ENCODE measurements around the gene ARHGAP6.

ARHGAP6 gene

DNA sequence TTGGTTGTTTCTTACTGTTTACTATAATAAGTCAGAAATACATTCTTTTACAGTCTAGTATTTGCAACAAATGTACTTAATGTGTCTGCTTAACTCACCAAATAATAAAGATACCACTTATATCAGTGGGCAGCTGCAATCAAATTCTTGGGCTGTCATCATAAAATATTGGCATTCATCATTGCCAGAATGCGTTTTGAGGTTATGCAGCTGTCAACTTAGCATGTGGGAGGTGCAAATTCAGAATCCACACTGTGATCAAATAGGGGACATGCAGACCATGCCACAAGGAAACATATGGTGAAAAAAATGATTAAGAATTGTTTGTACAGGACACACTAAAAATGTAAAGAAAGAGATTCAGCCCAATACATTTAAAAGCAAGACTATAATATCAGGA, 468.0 kb downstream of the ARHGAP6 start:
- DNase-seq: no peak

DNA sequence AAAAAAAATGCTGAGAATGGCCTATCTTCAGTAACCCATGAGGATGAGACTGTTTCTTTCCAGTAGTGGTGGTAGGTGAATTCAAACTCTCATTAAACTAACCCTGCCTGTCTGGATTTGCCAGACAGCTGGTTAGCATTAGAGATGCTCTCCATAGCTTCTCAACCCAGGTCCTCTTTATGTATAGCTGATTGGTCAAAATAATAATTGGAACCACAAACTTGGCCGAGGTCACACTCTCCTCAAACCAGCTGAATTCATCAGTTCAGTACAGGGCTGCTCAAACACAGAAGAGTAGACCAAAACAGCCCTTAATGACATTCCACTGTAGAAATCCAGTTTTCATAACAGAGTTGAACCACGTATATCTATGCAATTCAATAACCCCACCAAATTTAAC, 469.2 kb downstream of the ARHGAP6 start:
- DNase-seq: no peak

DNA sequence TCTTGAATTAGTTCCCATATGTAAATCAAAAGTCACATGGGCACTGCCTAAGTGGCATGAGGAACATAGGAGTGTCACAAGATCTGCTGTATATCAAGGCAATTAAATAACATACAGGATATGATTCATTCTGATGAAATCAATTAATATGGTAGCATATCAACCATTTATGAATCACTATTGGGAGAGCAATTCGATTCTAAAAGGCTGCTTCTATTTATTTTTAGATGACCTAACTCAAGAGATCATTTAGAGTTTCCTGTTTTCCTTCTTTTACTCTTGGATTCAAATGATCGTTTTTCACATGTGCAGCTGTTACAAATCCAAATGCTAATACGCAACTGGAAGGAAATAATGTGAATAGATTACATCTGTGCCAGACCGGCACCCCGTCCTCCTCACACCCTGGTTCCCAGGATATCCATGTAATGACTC, 472.7 kb downstream of the ARHGAP6 start:
- no peak for DNase-seq

DNA sequence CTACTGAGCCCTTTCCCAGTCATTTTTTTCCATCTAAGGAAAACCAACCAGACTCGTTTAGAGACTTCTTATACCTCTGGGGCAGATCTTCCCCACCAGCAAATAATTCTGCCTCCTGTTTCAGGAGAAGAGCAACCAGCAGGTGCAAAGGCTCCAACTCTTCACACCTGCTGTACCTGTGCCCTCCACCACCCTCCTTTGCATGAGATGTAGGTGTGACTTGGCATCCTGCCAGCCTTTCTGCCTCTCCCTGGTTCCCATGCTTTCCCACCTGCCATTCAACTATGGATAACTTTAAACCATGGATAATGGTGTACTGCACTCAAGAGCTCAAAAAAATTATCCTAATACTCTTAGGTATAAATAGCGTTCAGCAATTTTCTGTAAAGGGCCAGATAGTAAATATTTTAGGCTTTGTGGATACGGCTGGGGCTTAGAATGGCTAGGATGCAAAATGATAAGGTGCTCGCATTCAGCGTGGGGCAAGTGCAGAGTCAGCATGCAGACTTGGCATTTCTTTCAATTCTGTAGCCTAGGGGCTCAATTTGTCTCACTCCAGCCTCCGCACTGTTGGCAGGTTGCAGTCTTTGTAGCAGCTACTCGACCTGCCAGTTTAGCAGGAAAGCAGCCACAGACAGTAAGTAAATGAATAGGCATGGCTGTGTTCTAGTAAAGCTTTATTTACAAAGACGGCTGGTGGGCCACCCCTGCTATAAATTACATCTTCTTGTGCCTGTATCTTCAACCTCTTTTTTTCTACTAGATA, 474.8 kb downstream of the ARHGAP6 start:
- DNase-seq: no peak

DNA sequence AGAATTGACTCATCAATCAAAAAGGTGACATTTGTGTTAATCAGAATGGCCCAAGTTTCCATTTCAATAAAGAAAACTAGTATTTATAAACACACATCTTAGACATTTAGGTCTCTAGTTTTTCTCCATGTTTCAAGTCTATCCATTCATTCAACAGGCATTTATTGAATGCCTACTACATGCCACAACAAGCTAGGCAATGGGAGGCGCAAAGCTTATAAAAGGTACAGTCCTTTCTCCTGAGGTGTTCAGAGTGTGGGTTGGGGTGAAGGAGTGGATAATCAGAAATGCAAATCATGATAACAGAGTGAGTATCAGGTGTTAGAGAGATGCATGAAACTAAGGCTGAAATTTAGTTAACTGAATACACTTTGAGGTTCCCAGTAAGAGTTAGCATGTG, 476.6 kb downstream of the ARHGAP6 start:
- DNase-seq: no peak

DNA sequence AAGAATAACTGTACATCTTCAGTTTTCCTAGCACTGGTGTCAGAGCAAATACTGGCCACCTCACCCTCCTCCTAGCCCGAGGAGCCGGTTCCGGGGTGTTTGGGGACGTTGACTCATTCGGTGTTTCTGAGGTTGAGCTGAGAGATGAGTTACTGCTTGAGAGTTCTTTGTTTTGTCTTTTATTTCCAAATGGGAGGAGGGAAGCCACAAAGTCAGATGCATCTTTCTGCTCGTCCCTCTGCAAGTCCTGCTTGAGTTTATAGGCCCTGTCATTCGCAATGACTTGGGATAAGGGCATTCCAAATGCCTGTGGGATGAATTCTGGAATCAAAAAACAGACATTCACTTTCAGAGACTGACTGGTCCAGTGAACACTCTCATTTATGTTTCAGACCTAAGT, 477.1 kb downstream of the ARHGAP6 start:
- DNase-seq: no peak

DNA sequence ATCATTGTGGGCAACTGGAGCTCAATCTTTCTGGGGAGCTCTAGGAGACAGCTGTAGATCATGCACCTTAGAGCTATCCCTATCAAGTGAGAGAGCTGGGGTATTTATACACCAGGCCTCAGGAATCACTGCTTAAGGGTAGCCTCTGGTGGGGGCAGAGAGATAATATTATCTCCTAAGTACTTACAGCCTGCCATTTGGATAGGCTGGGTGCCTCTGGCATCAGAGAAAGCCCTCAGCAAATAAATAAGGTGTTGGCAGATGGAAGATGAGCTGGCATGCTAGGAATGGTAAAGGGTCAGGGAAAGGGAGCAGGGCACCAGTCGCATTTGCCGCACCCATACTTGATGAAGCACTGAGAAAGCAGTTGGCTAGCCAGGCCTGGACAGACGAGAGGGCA, 478.7 kb downstream of the ARHGAP6 start:
- no peak for DNase-seq

DNA sequence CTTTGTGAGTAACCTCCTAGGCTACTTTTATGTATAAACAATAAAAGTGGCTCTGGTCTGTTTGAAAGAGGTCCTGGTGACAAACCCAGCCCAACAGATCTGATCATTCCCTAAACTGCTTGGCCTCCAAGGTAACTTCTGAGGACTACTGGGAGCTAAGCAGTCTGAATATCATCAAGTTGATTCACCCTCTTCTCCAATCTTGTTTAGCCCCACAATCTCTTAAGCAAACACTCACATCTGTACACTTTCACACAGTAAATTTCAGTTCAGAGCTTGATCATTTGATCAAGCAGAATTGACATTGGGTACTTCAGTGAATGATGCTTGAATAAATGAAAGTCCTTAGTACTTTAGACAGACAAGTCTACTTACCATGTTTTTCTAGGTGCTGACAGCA, 479.9 kb downstream of the ARHGAP6 start:
- DNase-seq: no peak

DNA sequence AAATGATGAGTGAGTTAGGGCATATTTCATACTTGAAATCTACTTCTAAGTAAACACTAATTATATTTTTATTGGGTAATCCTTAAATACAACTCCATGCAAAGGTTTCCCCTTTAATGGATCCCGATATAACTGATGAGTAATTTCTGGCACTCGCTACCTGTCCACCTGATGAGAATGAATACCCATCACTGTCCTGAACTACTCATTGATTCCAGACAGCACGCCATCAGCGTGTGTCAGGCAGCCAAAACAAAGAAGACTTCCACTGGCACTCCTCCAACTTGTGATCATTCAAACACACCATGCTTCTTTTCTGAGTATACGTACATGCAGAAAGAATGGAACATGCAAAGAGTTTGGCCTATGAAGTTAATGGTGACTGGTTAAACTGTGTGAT, 485.1 kb downstream of the ARHGAP6 start:
- no peak for DNase-seq

DNA sequence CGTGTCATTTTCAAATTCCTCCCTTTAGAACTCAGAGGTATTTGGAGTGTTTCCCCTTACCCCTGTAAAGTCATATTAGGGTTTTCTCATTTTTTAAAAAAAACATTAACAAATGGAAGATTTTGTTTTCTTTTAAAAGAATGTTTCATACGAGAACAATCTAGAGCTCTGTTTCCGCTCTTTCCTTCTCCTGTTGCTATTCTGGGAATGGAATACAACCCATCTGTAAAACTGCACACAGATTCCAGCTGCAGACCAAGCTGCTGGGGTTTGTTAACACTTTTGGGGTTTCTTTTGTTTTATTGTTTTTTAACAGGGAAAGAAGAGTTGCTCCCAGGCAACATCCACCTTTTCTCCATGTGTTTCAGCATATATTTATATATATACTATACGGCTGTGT, 493.3 kb downstream of the ARHGAP6 start:
- no peak for DNase-seq

DNA sequence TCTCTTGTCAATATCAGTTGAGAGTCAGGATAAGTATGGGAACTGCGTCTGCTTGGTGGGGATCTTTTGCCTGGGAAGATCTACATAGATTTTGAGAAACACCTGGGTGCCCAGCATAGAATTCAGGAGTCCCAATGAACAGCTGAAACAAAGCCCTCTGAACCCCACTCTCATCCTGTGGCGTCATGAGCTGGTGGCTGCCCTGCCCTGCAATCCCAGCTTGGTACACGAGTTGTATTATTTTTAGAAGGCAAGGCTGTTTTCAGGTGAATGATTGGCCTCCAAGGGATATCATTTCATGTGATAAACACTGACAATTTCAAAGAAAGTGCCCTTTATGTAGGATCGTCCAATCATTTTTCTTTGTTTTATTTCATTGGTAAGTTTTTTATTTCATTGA, 493.8 kb downstream of the ARHGAP6 start:
- DNase-seq: no peak

DNA sequence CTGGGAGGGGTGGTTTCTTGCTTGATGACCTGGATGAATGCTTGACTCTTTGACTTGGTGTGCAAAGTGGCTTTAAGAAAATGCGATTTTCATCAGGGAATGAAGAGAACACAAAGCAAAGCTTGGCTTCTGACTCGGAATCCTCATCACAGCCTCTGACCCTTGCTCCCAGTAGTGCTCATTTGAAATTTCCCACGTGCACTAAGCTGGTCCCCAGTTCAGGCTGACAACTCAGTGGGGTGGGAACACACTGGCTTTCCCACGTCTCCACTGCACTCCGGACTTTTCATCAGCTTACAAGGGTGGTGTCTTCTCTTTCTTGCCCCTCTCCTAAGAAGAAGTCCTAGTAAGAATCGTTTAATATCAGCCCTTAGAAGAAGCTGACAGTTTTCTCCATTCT, 501.3 kb downstream of the ARHGAP6 start:
- DNase-seq: no peak

DNA sequence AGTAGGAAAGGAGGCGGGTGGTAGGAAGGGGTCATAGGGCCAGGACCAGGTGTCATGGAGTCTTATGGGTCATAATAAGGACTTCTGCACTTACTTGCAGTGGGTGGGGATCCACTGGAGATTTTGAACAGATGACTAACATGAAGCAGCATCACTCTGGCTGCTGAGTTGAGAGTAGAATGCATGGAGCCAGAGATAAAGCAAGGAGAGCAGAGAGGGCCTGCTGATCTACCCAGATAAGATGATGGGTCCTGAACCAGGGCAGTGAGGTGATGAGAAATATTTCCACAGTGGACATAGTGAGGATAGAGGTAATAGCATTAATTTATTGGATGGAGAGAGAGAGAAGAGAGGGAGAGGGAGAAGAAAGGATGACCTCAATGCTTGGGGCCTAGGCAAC, 506.6 kb downstream of the ARHGAP6 start:
- DNase-seq: no peak

DNA sequence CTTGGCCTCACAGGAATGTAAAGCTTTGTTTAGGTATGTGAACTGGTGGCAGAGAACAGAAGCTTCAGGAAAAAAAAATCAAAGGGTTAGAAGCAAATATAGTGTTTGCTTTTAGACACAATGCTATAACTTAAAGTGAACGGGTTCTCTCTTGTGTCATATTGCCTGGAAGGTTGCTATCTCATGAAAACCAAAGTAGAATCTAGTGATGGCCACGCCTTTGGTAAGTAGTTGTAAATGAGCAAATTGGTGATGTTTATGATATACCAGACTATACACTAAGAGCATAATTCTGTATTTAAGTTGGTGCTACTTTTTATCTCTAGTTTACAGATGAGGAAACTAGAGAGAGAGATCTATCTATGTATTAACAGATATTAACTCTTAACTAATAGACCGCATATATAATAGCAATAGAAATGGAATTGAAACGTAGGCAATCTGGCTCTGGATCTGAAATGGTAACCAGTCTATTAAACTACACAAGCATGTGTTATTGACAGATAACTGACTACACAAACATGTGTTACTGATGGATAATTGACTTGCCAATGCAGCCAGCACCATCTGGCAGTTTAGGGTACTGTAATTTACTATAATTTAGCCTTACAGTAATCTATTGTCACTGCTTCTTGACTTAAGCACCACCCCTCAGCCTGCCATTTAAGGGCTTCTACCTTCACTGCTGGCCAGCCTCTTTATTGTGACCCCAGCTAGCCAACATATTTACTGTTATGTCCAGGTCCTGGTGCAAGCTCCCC, 513.7 kb downstream of the ARHGAP6 start:
- no peak for DNase-seq

DNA sequence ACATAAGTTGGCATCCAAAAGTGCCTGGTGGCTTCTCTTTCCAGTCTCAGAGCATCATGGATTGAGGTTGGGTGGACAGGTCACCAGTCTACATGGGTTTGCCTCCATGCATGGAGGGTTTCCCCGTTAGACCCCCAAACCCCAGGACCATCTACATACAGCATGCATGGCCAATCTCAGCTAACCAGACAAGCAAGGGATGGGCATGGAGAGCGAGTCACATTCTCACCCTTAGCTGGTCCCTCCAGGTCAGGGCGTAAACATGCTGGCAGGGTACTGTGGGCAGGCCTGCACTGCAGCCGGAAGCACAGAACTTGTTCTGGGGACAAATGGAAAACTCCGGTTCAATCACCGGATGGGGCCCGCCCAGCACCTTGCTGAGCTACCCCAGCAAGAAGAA, 517.3 kb downstream of the ARHGAP6 start:
- no peak for DNase-seq

DNA sequence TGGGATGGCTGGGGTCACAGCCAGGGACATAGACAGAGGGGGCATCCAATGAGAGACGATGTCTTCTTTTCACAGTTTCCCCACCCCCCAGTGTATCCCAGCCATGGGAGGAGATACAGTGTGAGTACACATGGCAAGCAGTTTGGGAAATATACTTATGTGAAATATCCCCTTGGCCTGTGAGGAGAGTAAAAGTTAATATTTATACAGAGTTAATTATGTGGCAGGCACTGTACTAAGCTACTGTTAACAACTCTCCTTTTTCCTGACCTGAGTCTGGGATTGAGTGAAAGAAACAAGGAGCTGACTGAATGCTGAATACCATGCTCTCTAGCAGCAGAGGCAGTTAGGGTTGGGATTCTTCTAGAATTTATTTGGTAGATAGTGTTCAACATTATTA, 519.3 kb downstream of the ARHGAP6 start:
- no peak for DNase-seq

DNA sequence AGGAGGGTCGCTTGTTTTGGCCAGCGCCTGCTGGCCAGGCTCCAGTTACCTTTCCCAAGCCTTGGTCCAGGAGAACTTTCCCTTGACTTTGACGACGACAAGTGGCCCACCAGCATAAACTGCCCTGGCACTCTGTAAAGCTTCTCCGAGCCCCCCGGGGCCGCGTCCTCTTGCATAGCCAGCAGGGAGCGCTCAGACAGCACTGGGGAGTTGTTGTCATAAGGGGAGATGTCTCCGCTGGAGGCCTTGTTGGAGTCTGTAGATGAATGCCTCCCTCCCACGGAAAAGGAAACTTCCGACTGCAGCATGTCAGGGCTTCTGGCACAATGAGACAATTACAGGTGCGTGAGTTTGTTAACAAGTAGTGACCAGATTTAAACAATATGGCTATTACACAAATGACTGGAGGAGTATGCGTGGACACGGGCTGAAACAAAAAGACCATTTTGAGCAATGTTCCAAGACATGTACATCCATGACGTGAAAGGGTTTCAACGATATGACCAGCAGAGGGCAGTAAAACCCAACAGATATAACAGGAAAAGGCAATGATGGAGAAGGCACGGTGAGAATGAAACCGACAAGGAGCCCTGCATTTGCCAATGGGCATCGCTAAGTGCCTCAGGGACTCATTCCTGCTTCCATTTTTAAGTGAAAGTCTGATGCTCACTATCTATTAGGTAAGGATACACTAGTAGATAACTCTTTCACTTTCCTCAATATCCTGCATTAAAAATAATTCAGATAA, 521.6 kb downstream of the ARHGAP6 start:
- no peak for DNase-seq

DNA sequence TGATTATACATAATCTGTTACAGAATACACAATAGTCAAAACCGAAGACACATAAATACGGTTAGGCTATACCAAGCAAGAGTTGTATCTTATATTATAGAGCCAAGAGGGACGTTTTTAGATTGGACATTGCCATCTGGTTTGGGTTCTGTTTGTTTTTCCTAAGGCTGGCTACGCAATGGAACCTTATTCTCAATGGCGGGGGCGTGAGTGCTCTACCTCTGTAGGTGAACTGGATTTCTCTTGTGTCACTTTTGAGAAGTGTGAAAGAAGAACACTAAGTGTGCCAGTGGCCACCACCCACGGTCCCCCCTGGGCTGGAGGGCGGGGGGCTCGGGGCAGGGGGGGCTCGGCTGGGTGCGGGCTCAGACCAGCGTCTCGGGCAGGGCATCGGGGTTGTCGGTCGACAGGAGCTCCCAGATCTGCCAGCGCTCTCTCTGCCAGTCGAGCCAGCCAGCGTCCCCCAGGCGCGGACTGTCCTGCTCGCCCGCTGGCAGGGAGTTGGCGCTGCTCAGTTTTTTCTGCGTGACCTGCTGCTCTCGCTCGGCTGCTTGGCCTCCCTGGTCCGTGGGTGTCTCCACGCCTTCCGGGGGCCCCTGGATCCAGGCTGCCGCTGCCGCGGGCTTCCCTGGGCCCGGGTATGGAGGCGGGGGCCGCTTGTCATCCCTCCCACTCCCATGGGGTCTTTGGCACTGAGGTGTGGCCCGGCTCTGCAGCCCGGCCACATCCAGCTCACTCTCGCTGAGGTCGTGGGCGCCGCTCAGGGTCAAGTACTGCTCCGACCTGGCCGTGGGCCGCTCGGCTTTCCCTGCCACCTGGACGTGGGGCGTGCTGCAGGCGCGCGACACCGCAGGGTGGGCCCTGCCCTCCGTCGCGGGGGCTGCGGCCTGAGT, 527.0 kb downstream of the ARHGAP6 start:
- no peak for DNase-seq

DNA sequence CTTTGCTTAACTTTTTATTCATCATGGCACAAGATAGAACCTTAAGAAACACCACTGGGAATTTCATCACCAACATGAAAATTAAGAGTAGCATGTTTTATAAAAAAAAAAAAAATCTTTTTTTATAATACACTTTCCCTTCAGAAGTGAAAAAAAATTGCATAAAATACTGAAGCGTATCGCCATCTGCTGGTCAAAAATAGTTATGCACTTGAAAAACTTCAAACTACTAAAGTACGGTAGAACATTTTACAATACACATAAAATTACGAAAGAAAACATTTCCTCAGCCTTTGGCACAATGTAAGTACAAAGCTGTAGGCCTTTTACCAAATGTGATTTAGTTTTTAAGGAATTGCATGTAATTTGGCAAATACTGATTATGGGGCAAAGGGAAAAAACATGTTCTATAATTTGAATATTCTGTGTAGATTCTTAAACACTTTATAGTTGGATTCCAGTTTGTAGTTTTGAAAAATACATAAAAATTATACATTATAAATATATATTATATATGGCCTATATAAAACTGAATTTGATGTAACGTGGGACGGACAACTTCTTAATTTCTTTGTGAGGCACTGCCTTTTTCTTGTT, 528.1 kb downstream of the ARHGAP6 start:
- DNase-seq: no peak

DNA sequence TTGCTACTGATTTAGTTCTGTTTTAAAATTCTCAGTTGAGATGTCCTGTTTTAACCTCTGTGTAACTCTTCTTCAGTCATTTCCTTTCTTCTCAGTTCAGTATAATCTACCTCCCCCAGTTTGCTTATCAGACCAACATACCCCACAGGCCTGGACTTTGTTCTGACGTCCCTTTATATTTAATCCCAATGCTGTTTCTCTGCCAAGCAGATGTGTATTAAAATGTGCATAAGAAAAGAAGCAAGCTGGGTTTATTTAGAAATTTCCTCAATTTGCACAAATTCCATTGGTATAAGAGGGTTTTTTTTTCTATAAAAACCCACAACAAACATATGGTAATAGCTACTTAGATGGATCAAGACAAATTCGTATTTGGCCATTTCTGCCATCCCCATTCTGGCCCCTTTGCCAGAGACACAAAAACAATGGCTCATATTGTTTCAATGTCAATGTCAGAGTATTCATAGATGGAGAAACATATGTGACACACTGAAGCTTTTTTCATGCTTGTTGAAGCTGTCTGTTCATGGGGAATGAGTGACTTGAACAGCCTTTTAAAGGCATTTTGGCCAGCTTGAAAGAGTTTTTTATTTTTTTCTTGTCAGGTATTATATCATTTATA, 530.0 kb downstream of the ARHGAP6 start:
- DNase-seq: no peak

DNA sequence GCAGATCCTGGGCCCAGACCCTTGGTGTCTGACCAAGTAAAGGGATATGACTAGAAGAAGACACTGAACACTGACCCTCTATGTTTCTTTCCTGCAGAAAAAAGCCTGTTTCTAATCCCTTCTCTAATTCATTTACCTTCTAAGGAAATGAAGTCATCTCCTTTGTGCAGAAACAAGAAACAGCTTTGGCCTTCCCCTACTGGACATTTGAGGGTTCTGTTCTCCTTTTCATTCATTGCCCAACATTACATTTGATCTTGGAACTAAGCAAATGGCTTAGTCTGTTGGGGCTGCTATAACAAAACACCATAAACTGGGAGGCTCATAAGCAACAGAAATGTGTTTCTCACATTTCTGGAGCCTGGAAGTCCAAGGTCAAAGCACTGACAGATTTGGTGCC, 534.6 kb downstream of the ARHGAP6 start:
- DNase-seq: no peak

DNA sequence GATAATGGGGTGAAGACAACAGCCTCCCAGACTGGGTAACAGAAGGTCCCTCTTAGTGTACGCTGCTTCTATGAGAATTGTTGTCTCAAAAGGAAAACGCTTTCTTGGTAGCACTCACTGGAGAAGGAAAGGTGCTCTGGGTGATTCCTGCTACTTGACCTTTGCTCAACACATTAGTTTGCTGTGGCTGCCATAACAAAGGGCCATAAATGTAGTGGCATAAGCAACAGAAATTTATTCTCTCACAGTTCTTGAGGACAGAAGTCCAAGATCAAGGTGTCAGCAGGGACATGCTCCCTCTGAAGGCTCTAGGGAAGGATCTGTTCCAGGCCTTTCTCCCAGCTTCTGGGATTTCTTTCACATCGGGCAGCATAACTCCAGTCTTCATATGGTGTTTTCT, 535.6 kb downstream of the ARHGAP6 start:
- DNase-seq: no peak
